NCI-H2171 (cell line): ENCODE data around the gene SIPA1.
A peak's percentile ranks its signal among the peaks of the same experiment; 100 is the strongest.

Experiments used
- DNase-seq: peaks from one replicate; lab custom pipeline; 2025; lab: John Stamatoyannopoulos, UW

The SIPA1 gene

GRCh38 chr11:65643971-65644370 is 6.1 kb downstream of the SIPA1 start:
- no peak for DNase-seq

DNA sequence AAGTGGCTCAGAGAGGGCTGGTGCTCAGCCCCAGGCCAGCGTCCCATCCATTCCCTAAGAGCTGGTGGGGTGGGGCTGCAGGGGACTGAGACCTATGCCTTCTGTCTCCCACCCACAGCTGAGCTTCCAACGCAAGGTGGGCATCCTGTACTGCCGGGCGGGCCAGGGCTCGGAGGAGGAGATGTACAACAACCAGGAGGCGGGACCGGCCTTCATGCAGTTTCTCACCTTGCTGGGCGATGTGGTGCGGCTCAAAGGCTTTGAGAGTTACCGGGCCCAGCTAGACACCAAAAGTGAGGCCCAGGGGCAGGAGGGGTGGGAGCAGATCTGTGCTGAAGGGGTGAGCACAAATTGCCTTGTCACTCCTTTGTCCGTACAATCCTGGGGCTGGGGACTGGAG is 6.9 kb downstream of the SIPA1 start:
- no peak for DNase-seq

DNA sequence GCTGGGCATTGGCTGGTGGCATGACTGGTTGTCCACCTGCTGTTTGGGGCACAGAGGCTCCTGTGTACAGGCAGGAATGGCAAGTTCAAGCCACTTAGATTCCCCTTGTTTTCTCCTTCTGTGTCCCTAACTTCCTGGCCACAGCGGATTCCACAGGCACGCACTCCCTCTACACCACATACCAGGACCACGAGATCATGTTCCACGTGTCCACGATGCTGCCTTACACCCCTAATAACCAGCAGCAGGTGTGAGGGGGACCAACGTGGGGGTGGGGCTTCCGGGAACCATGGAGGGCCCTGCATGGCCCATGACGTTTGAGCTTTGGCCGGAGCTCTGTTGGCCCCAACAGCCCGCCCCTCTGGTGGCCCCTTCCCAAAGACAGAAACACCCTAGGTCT is 7.8 kb downstream of the SIPA1 start:
- no peak for DNase-seq

DNA sequence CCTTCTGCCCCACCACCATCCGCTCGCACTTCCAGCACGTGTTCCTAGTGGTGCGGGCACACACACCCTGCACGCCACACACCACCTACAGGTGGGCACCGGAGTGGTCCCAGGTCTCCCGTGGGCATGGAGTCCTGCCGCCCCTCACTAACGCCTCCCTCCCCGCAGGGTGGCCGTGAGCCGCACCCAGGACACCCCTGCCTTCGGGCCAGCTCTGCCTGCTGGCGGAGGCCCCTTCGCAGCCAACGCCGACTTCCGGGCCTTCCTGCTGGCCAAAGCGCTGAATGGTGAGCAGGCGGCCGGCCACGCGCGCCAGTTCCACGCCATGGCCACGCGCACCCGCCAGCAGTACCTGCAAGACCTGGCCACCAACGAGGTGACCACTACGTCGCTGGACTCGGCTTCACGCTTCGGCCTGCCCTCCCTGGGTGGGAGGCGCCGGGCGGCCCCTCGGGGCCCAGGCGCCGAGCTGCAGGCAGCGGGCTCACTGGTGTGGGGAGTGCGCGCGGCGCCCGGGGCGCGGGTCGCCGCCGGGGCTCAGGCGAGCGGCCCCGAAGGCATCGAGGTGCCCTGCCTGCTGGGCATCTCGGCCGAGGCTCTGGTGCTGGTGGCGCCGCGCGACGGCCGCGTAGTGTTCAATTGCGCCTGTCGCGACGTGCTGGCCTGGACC is 8.5 kb downstream of the SIPA1 start:
- DNase-seq = no peak

DNA sequence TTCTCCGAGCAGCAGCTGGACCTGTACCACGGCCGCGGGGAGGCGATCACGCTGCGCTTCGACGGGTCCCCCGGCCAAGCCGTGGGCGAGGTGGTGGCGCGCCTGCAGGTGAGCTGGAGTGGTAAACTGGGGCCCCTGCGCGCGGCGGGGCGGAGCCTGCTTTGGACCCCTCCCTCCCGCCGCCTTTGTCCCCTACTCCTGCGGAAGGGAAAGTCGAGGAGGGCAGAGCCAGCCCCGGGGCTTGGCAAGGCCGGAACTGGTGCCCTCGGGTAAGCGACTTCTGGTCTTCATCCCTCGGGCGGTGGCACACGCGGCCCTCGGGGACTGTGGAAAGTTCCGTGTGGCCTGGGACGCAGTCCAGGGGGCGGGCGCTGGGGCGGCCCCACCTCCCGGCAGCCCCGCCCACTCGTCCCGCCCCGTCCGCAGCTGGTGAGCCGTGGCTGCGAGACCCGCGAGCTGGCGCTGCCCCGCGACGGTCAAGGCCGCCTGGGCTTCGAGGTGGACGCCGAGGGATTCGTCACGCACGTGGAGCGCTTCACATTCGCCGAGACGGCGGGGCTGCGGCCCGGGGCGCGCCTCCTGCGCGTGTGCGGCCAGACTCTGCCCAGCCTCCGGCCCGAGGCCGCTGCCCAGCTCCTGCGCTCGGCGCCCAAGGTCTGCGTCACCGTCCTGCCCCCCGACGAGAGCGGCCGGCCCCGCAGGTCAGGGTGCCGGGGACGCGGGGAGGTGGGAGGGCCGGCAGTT is 9.2 kb downstream of the SIPA1 start:
- no peak for DNase-seq

GRCh38 chr11:65648997-65649493 is 11.1 kb downstream of the SIPA1 start:
- no peak for DNase-seq

DNA sequence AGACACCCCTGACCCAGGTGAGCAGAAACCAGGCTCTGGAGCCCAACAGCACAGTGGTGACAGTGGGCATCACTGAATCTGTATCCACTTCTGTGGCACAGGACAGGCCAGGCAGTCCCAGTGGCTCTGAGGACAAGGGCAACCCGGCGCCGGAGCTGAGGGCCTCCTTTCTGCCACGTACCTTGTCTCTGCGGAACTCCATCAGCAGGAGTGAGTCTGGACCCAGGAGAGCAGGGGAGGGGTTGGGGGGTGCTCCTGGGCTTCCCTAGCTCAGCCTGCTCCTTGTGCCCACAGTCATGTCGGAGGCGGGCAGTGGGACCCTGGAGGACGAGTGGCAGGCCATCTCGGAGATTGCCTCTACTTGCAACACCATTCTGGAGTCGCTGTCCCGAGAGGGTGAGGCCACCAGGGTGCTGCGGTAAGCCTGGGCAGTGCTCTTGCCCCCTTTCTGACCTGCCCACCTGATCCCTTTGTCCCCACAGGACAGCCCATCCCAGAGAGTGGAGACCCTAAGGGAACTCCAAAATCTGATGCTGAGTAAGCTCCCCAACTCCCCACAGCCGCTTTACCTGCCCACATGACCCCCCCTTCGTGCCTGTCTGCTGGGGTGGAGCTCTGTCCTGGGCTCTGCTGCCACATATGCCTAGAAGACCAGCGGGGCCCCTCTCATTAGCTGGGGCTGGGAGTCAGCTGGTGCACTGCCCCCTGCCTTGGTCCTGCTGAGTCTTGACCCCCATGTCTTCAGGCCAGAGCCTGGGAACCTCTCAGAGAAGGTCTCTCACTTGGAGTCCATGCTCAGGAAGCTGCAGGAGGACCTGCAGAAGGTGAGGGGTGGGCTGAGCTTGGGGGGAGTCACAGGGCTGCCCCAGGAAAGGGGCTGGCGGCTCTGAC is 12.0 kb downstream of the SIPA1 start:
- DNase-seq = no peak

DNA sequence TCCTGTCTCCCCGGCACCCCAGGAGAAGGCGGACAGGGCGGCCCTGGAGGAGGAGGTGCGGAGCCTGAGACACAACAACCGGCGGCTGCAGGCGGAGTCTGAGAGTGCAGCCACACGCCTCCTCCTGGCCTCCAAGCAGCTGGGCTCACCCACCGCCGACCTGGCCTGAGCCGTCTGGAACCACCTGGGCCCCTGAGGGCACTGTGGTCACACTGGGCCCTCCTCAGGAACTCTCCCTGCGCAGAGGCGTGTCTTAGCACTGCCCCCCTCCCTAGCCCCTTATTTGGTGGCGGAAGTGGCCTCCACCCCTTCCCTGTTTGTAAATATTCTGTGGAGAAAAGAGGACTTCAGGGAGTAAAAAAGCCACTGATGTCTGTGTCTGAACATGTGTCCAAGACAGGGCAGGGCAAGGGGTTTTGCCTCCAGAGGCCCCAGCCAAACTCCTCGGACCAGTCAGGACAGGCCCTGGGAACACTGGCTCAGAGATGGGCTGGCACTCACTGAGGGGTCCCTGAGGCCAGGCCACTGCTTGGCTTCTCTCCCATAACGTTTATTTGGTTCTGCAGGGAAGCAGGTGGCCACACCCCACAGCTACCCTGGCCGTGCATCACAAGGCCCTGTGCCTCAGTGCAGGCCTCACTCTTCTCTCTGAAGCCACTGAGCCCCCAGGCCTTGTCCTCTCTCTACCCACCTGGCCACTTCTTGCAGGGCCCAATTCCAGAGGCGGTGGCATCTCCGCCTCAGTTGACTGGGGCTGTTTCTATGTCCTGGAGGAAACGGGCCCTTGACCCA is 12.8 kb downstream of the SIPA1 start:
- no peak for DNase-seq

DNA sequence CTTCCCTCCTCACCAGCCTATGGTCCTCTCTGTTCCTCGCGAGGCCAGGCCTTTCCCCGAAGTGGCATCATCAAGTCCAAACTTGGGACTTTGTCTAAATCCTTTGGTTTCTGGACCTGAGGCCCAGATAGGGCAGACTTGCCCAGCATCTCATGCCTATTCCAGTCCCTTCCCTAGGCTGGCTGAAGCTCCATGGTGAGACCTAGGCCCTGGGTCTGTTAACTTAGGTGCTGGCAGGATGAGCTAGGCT is 13.4 kb downstream of the SIPA1 start:
- no peak for DNase-seq

DNA sequence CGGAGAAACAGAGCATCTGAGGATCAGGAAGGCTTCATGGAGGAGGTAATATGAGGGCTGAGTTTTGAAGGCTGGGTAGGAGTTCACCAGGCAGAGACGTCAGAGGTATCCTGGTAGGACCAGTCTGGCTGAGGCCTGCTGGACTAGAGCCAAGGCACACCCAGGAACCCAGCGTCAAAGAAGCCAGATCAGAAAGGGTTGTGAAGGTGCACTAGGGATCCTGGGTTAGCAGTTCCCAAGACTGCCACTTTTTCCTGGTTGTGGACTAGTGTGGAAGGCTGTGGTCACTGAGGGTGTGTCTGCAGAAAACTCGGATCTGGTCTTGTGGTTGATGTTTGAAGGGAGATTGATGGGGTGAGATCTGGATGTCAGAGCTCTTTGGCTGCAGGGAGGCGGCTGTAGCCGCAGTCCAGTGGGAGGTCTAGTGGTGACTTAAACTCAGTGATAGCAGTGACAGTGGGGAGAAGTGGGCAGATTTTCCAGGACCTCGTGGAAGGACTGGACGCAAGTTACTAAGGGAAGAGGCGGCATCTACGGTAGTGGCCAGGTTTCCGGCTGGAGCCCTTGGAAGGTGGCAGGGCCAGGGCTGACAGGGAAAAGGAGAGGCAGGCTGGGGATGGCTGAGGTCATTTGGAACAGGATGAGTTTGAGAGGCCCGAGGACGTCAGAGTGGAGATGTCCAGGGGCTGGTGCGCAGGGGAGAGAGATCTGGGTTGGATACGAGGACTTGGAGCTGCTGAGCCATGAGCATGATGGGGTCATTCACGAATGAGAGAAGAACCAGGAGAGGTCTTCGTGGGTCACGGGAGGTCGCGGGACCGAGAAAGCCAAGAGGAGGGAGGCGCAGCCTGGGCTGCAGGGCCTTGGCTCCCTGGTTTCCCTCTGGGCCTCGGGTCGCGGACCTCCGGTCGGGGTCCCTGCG is 13.9 kb downstream of the SIPA1 start:
- no peak for DNase-seq

DNA sequence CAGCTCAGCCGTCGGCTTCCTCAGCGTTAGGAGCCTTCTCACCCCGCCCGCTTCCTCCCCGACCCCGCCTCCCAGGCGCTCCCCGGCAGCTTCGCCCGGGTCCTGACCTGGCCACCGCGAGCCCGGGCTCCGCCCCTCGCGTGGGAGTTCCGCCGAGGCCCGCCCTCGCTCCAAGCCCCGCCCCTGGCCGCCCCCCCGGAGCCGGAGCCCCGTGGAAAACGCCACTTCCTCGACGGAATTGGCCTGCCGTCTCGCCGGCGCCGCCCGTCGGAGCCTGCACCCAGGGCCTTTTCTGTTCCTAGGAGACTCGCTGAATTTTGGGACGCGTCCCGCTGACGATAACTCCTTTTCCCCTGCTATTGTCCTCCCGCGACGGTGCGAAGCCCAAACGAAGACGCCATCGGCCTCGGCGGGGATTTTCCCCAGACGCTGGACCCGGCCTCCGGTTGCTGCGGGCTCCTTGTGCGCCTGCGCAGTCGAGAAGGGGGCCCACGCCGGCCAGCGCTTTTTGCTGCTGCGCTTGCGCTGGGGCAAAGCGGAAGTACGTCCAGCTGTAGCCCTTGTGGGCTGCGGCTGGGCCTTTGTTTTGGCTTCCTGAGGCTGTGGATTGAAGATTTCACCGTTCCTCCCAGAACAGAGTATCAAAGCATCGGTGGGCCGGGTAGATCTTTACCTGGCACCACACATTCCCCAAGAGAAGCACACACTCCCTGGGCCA is 14.8 kb downstream of the SIPA1 start:
- DNase-seq = peak; percentile 80

DNA sequence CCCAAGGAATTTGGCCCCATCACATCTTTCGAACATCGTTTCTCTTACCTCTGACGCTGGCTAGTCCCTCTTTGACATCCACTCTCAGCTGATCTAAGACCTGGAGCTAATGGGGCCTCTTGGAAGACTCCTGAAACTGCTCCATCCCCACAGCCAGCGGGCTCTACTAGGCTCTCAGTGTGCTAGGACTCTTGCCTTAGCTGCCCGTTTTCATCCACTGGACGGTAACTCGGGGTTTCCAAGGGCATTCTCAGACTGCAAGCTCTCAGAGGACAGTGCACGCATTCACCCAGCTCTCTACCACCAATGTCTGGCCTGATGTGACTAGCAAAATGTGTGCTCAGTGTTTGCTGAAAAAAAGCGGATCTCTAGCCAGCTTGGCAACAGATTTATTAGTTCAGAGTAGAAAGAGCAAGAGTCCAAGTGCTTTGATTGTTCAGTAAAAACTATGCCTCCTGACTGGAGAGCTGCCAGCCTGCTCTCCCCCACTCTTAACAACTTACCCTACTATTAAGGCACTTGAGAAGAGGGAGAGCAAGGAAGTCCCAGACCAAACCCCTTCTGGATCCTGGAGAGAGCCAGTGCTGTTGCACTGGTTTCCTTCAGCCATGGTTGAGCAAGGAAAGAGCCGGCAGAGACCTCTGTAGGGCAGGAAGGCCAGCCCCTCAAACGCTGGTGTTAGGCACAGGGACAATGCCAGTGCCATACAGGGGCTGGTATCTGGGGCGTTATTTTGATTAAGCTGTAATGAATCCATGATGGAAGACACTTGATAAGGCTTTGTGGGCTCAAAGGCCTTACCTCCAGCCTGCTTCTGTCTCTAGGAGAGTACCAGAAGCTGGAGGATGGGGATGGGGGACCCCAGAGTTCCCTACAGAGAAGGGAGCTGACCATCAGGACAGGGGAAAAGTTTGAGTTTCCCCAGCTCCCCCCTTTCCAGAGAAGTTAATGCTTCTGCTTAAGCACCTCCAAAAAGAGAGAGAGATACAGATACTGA is 15.6 kb downstream of the SIPA1 start:
- no peak for DNase-seq

DNA sequence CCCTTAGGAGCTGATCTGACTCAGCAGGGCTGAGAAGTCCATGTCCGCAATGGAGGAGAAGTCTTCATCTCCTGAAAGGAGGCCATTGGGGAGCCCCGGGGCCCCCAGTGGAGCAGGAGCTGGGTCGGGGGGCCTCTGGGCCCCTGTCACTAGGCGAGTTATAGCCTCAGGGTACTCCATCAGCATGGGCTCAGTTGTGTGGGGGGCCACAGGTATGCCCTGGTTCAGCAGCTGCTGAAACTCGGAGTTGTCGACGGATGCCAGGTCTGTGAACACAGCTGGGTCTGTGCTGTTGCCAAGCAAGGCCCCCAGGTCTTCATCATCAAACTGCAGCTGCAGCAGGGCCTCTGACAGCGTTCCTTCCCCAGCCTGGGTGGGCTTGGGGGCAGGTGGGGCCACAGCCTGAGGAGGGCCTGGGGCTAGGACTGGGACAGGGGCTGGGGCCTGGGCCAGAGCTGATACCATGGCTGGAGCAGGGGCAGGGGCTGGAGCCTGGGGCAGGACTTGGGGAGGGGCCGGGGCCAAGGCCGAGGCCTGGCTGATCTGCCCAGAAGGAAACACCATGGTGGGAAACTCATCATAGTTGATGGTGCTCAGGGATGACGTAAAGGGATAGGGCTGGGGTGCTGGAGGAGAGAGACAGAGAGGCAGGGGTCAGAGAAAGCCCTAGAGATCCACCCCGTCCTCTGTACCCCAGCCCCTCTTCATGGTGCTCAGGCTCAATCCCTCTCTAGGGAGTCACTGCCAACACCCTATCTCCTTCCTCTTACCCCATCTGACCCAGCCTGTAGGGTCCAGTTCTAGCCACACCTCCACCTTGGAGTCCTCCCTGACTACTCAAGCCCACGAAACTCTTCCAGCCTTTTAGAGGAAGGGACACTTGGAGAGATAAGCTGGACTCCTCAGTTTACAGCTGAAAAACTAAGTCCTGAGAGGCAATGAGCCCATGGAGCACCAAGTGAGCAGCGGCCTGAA is 16.8 kb downstream of the SIPA1 start:
- DNase-seq = no peak

- no peak for DNase-seq
Observed at GRCh38 chr11:65655570-65656332, 17.9 kb downstream of the SIPA1 start.

DNA sequence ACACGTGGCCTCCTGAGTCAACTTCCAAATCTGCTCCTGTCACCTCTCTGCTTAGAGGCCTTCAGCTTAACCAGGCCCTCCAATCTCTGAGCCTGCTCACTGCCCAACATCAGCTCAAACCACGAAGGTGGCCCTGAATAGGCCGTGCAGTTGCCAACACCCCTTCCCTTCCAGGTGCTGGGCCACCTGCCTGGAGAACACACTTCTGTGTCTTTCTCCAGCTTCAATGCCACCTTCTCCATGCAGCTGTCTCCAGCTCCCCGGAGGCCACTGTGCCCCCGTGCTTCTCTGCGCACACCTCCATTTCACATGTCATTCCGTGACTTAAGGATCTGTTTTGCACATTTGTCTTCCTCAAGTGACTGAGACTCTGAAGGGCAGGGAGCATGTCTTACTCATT is 19.5 kb downstream of the SIPA1 start:
- no peak for DNase-seq

- no peak for DNase-seq
Observed at GRCh38 chr11:65658174-65659021, 20.5 kb downstream of the SIPA1 start.
